ENCODE data around the gene CLEC4C.
"Not testable (repeated sequence)": the region's sequence is repeated elsewhere in the genome, so short reads cannot be mapped to it uniquely, and the experiment has no call there.

- not testable (repeated sequence) for TF ChIP-seq BHLHE40 (IDR thresholded peaks at IDR 0.05; ENCODE audit: borderline replicate concordance); ZNF384 (IDR thresholded peaks at IDR 0.05); TARDBP (IDR thresholded peaks at IDR 0.05); ARNT (IDR thresholded peaks at IDR 0.05); ELF4 (IDR thresholded peaks at IDR 0.05); FOXA1 (IDR thresholded peaks at IDR 0.05)
These were observed 16.2 kb downstream of the CLEC4C start for GRCh38 chr12:7730984-7731383.

Data from HEK293T (cell line).